K562 (cell line): Measurements from ENCODE around the gene DPH7. TPM values are rescaled to one million over a fixed set of nuclear protein-coding genes. Genes with fewer than 3 reads are reported as not detected.

Experiments
- ATAC-seq: fragments of 200-7000 bp; cut with Tn5 transposase; 3 replicates; pipeline ENCODE4 v1.9.1; 2020; ENCODE audit warnings: moderate library complexity
- BruUV-seq: library from RNA; stranded (reverse); fragments of 400-500 nt; replicated peaks from 2 replicates; lab custom pipeline; 2021; lab: Mats Ljungman, UMichigan
- CTCF ChIA-PET: fragments of 300-600 bp; formaldehyde crosslinking; extraction: SDS; loops from one replicate; lab custom pipeline; 2021; ENCODE audit warnings: low intra/inter-chr PET ratio; lab: Yijun Ruan, JAX
- POLR2A ChIA-PET: fragments of 300-600, 350-650 bp; sonication (Branson Sonifier 250); formaldehyde crosslinking; extraction: SDS; loops from one replicate; lab custom pipeline; 2021; ENCODE audit warnings: antibody characterized with exemption, inconsistent platforms; lab: Yijun Ruan, JAX
- DNase-seq, 4 experiments: peaks; one replicate each; pipeline versions ENCODE4 v3.0.0 to v3.0.0-alpha.2; 2011 to 2018; ENCODE audit warnings: low spot score in 3 of 4, mixed read lengths in 3 of 4; ENCODE audit errors: extremely low read depth in 1 of 4
- FAIRE-seq: peaks from 2 replicates; lab custom pipeline; 2011; peaks lifted over from hg19 to GRCh38; lab: Jason Lieb, UNC
- H2AFZ ChIP-seq: 2 replicates; pipeline ENCODE4 v1.6.0; 2011; ENCODE audit warnings: low read depth, low read length, control low read depth, inconsistent platforms
- H3K27ac ChIP-seq: fragments of 200-600 bp; 3 replicates; pipeline ENCODE4 v1.8.0; 2011; ENCODE audit warnings: low read depth, mild to moderate bottlenecking, control low read depth, inconsistent platforms, low read length, moderate library complexity, mixed read lengths; ENCODE audit errors: extremely low read depth
- H3K27me3 ChIP-seq, 2 experiments: fragments of 300-600 bp in 1 of 2; 2 replicates in 1 of 2; 3 replicates in 1 of 2; pipeline versions ENCODE4 v1.6.0 to v1.8.0; 2011; ENCODE audit warnings: inconsistent platforms in 2 of 2, low read length in 2 of 2, mild to moderate bottlenecking in 1 of 2, mixed read lengths in 1 of 2, moderate library complexity in 1 of 2; ENCODE audit not compliant: control insufficient read depth in 2 of 2, insufficient read depth in 2 of 2
- H3K36me3 ChIP-seq: fragments of 300-600 bp; 3 replicates; pipeline ENCODE4 v1.8.0; 2011; ENCODE audit warnings: mild to moderate bottlenecking, low read length, inconsistent platforms; ENCODE audit not compliant: control insufficient read depth, insufficient read depth
- H3K4me1 ChIP-seq, 2 experiments: fragments of 200-600 bp in 1 of 2; replicated peaks in 1 of 2; 2 replicates in 1 of 2; 3 replicates in 1 of 2; pipeline versions ENCODE4 v1.5.1 to v1.8.0; 2011; ENCODE audit warnings: inconsistent platforms in 2 of 2, low read length in 2 of 2, mild to moderate bottlenecking in 1 of 2, mixed read lengths in 1 of 2, moderate library complexity in 1 of 2; ENCODE audit not compliant: control insufficient read depth in 2 of 2, insufficient read depth in 2 of 2
- H3K4me2 ChIP-seq: 2 replicates; pipeline ENCODE4 v1.6.1; 2011; ENCODE audit warnings: low read length, control low read depth, inconsistent platforms, mixed read lengths; ENCODE audit not compliant: insufficient read depth
- H3K4me3 ChIP-seq: fragments of 200-600 bp; sonication (generic), shearing (Covaris generic); 2 replicates; pipeline ENCODE4 v1.5.1; 2016; ENCODE audit warnings: control low read depth, inconsistent platforms
- H3K79me2 ChIP-seq: fragments of 200-600 bp; 3 replicates; pipeline ENCODE4 v1.8.0; 2011; ENCODE audit warnings: low read length, inconsistent platforms; ENCODE audit not compliant: control insufficient read depth, insufficient read depth
- H3K9ac ChIP-seq, 2 experiments: 2 replicates each; pipeline versions ENCODE4 v1.6.0 to v1.6.1; 2011; ENCODE audit warnings: low read depth in 2 of 2, low read length in 2 of 2, control low read depth in 1 of 2, inconsistent platforms in 1 of 2, mild to moderate bottlenecking in 1 of 2, mixed read lengths in 1 of 2; ENCODE audit not compliant: insufficient read depth in 1 of 2
- H3K9me1 ChIP-seq: one replicate; pipeline ENCODE4 v1.6.0; 2011; ENCODE audit warnings: inconsistent platforms, mild to moderate bottlenecking, low read length, moderate library complexity; ENCODE audit not compliant: control insufficient read depth, insufficient read depth
- H3K9me3 ChIP-seq: replicated peaks from 2 replicates; pipeline ENCODE4 v1.5.1; 2011; ENCODE audit warnings: low read depth, low read length, inconsistent platforms; ENCODE audit not compliant: control insufficient read depth, insufficient read depth
- H4K20me1 ChIP-seq: replicated peaks from 2 replicates; pipeline ENCODE4 v1.6.1; 2011; ENCODE audit warnings: low read length, inconsistent platforms, mixed read lengths; ENCODE audit not compliant: control insufficient read depth, insufficient read depth
- C11orf30 ChIP-seq: fragments of 450-650 bp; IDR thresholded peaks from 2 replicates; pipeline ENCODE4 v1.6.1; 2016; ENCODE audit warnings: low read depth, mild to moderate bottlenecking
- MAFF ChIP-seq: IDR thresholded peaks from 2 replicates; pipeline ENCODE4 v1.6.1; 2012; ENCODE audit warnings: low read length, improper control_type of control experiment
- MAFG ChIP-seq: fragments of 450-650 bp; conservative IDR thresholded peaks from 2 replicates; pipeline ENCODE4 v1.6.1; 2016; ENCODE audit warnings: missing genetic modification characterization, missing compliant biosample characterization
- MAFK ChIP-seq: IDR thresholded peaks from 2 replicates; pipeline ENCODE4 v1.6.1; 2011; ENCODE audit warnings: low read length, improper control_type of control experiment
- MYC ChIP-seq, 2 experiments: fragments of 250-450 bp in 1 of 2; sonication (Bioruptor Pico) in 1 of 2; IDR thresholded peaks; 2 replicates each; pipeline versions ENCODE4 v1.5.1 to v1.6.1; 2012 to 2021; ENCODE audit warnings: low read depth in 2 of 2, borderline replicate concordance in 1 of 2, improper control_type of control experiment in 1 of 2, low read length in 1 of 2, mild to moderate bottlenecking in 1 of 2, moderate library complexity in 1 of 2
- PHF20 ChIP-seq: fragments of 450-650 bp; IDR thresholded peaks from 2 replicates; pipeline ENCODE4 v1.6.1; 2018; ENCODE audit not compliant: partially characterized antibody
- ZNF316 ChIP-seq: fragments of 450-650 bp; IDR thresholded peaks from 2 replicates; pipeline ENCODE4 v1.6.1; 2016
- WGBS: fragments of 100-300 bp; shearing (Covaris generic); methylation state at CpG from one replicate; pipeline ENCODE4 v1.1.6; 2016; ENCODE audit warnings: low coverage, mixed read lengths; ENCODE audit not compliant: insufficient coverage; ENCODE audit errors: missing lambda C conversion rate; 5-methylcytosine and 5-hydroxymethylcytosine counted together
- in situ Hi-C: fragments of 300-500 bp; cut with MboI; formaldehyde crosslinking; loops from 4 replicates; pipeline ENCODE4 v1.15.0; 2018; ENCODE audit warnings: inconsistent platforms, mixed read lengths
- intact Hi-C: fragments of 100-400 bp; cut with micrococcal nuclease; formaldehyde crosslinking; loops from 2 replicates; pipeline ENCODE4 v1.14.2; 2022
- polyA plus RNA-seq, 8 experiments: library from polyadenylated mRNA; depleted of rRNA in 4 of 8; stranded (reverse) in 5 of 8; unstranded in 3 of 8; fragments of >200 nt; fragmentation: Nextera tagmentation in 2 of 8; fragmentation: Illumina TruSeq in 1 of 8; extraction: Ambion mirVana in 2 of 8; extraction: Trizol in 1 of 8; gene quantifications; 2 replicates each; pipeline versions ENCODE4 v1.2.1 to v1.2.3, GENCODE V29; 2011 to 2014; ENCODE audit warnings: inconsistent platforms in 1 of 8, missing spikeins in 1 of 8
- total RNA-seq, 7 experiments: library from RNA; depleted of rRNA in 6 of 7; stranded (reverse); fragments of >200 nt in 6 of 7; fragmentation: Illumina TruSeq in 2 of 7; extraction: Trizol in 2 of 7; gene quantifications; 2 replicates each; pipeline versions ENCODE4 v1.2.1 to v1.2.3, GENCODE V29; 2011 to 2021; ENCODE audit warnings: low replicate concordance in 1 of 7

The DPH7 gene
- total and polyA plus RNA-seq, 9 of the 15 experiments (the other 6 are each of a cell fraction or from before 2014, with no cell fraction given), result 13.9 to 68.6 (median 41.3) TPM

GRCh38 chr9:137580954-137581322 lies 2.2 kb upstream of the DPH7 start:
- H3K27me3 ChIP-seq, result no peaks in the 10 kb centered on the region
- in situ Hi-C loops (no loop called here), intact Hi-C loops (loop anchor here (10.0 kb wide), 1 partner anchor 94 kb away; no protein-coding TSS in a partner anchor)
- peaks cover 28% of the 10 kb centered on the region for H3K79me2 ChIP-seq
- ChIA-PET POLR2A (interaction anchor here (0.6 to 1.5 kb wide), 5 partner anchors 7 to 315 kb away, joined by 3 to 5 read pairs (median 4); partner anchors contain the start of gene ZMYND19), CTCF (no interaction called here)
- H3K4me1 ChIP-seq, result peaks cover 16 to 59% of the 10 kb centered on the region in 2 experiments
- no peaks in the 10 kb centered on the region for H3K9me3 ChIP-seq
- DNase-seq, result no peak
- H3K4me2 ChIP-seq, result no peak overlapping the region
- peaks cover 4% of the 10 kb centered on the region; the same call in 1 of the 2 replicates for H4K20me1 ChIP-seq
- peaks cover 75% of the 10 kb centered on the region; the same call in 2 of the 3 replicates for H3K36me3 ChIP-seq
- no peak for ATAC-seq
- no peak overlapping the region for H3K4me3 ChIP-seq
- FAIRE-seq, result no peak
- WGBS, result 86% methylated on average over 4 of the region's 4 CpGs
- H3K9me1 ChIP-seq, result peaks cover 8% of the 10 kb centered on the region
- H2AFZ ChIP-seq, result no peak overlapping the region
- BruUV-seq, result no TSS peak
- no peak for TF ChIP-seq MYC (IDR thresholded peaks at IDR 0.05; ENCODE audit: low read depth, low read length)
- TF ChIP-seq MYC (CRISPR knock-in tag; IDR thresholded peaks at IDR 0.05; ENCODE audit: borderline replicate concordance, low read depth), result no peak
- peak; percentile 47 for TF ChIP-seq MAFF
- TF ChIP-seq C11orf30, result peak; percentile 77
- TF ChIP-seq ZNF316, result peak; percentile 79
- TF ChIP-seq PHF20, result no peak
- TF ChIP-seq MAFG (tag), result peak; percentile 67
- TF ChIP-seq MAFK, result peak; percentile 44; the same call in 1 of the 2 replicates
- H3K9ac ChIP-seq, result peak overlapping the region in 1 of 2 experiments; percentile 80; a peak in 2 of 4 replicates
- no peak overlapping the region for H3K27ac ChIP-seq
